ENCODE results near the gene SPACA5.
"Not testable (repeated sequence)": the region's sequence is repeated elsewhere in the genome, so short reads cannot be mapped to it uniquely, and the experiment has no call there.

The SPACA5 gene

DNA sequence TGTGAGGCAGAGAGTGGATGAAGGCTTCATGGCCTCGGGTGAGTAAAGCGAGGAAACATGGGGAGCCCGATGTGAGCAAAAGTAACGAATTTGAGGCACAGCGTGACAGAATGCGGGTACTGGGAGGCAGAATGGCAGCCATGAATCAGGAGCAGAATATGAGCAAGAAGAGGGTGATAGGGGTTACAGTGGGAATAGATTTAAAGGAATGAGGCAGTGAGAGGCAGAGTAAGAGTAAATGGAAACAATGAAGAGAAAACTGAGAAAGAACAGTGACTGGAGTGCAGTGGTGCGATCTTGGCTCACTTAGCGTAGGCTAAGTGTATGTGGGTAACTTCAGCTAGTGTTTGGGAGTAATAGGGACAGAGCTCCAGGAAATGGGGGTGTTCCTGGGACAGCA is at the start of gene SPACA5:
Gene SPACA5, plus strand, starts transcription at position 301 of the 400 bp plus-strand sequence. CDS start 815 bp downstream, outside the sequence.
- not testable (repeated sequence) for DNase-seq (ENCODE audit: low read depth, low spot score)

DNA sequence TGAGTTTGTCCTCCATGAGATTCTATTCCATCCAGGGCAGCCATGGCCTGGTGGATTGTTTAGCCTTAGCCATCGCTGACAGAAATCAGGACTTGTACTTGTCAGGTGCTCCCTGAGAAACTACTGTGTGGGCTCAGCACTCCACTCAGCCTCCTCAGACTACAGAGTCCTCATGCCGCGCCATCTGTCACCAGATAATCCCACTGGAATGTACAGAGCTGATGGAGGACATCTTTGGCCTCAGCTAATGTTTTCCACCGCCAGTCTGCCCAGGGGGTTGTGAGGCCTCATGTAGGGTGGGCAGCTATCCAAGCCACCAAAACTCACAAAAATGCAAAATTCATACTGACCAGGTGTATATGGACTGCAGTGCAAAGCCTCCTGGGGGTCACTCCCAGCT is 48.6 kb upstream of the SPACA5 start:
- DNase-seq (ENCODE audit: low read depth, low spot score), result not testable (repeated sequence)

DNA sequence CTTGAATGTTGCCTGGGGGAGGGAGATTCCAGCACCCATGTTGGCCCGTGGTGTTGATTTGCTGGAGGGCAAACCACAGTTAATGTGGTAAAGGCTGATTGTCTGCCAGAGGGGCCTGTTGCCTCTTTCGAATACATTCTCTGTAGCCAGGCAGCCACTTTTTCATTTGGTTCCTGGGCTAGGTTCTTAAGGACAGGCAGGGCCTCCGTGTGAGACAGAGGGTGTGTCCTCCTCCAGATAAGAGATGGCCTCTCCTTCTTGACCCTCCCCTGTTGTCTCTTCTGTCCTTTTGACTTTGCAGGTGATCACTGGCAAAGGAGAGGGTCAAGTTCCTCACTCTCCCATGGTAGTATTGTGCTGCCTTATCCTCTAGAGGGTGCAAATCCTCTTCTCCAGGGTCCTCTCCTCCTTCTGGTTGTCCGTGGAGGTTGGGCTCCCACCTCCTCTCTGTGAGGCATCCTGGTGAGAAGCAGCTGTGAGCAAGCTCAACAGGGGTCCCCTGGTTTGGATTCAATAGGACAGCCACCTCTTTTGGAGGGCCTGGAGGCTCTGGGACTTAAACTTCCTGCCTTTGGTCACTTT is 47.9 kb upstream of the SPACA5 start:
- no peak for DNase-seq (ENCODE audit: low read depth, low spot score)

DNA sequence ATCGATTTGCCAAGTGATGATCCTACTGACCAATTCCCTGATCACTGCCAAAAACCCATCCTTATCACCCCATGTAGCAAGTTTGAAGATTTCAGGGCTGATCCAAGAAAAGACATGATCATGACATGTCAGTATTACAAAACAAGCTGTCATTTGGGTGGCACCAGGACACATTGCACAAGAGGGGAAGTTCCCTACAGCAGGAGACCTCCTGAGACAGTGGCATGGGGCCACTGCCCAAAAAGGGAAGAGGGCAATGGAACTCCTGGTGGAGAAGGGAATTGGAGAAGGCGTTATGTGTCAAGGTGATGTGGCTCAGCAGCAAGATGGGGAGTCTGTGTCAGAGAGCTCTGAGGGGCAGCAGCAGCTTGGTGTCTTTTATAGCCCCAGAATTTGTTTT is 46.4 kb upstream of the SPACA5 start:
- DNase-seq (ENCODE audit: low read depth, low spot score), result no peak

DNA sequence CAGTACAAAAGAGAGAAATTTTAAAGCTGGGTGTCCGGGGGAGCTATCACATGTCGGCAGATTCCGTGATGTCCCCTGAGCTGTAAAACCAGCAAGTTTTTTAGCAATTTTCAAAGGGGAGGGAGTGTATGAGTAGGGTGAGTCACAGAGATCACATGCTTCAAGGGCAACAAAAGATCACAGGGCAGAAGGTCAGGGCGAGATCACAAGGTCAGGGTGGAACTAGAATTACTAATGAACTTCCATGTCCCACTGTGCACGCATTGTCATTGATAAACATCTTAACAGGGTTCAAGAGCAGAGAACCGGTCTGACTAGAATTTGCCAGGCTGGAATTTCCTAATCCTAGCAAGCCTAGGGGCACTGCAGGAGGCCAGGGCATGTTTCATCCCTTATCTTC is 45.0 kb upstream of the SPACA5 start:
- DNase-seq (ENCODE audit: low read depth, low spot score), result not testable (repeated sequence)

DNA sequence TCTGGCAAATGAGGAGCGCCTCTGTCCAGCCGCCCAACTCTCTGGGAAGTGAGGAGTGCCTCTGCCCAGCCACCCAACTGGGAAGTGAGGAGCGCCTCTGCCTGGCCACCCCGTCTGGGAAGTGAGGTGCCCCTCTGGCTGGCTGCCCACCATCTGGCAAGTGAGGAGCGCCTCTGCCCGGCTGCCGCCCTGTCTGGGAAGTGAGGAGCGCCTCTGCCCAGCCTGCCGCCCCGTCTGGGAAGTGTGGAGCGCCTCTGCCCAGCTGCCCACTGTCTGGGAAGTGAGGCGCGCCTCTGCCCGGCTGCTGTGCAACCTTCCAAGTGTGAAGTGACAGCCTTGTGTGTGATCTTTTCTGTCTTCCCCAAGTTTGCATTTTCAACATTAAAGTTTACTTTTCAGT is 41.3 kb upstream of the SPACA5 start:
- not testable (repeated sequence) for DNase-seq (ENCODE audit: low read depth, low spot score)

DNA sequence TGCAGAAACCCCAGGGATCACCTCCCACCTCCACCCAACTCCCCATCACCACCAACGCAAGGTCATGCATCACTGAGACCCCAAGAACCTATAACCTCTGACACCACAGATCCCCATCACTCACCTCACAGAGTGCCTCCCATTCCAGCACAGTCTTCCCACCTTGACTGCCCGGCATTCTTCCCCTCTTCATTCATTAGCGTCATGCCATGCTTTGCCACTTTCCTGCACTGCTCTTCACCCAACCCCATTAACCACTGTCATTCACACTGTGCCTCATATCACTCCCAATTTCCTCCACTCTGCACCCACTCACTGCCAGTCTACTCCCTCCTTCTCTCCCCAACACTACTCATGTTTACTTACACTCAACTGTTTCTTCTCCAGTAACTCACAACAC is 33.6 kb upstream of the SPACA5 start:
- DNase-seq (ENCODE audit: low read depth, low spot score), result no peak

DNA sequence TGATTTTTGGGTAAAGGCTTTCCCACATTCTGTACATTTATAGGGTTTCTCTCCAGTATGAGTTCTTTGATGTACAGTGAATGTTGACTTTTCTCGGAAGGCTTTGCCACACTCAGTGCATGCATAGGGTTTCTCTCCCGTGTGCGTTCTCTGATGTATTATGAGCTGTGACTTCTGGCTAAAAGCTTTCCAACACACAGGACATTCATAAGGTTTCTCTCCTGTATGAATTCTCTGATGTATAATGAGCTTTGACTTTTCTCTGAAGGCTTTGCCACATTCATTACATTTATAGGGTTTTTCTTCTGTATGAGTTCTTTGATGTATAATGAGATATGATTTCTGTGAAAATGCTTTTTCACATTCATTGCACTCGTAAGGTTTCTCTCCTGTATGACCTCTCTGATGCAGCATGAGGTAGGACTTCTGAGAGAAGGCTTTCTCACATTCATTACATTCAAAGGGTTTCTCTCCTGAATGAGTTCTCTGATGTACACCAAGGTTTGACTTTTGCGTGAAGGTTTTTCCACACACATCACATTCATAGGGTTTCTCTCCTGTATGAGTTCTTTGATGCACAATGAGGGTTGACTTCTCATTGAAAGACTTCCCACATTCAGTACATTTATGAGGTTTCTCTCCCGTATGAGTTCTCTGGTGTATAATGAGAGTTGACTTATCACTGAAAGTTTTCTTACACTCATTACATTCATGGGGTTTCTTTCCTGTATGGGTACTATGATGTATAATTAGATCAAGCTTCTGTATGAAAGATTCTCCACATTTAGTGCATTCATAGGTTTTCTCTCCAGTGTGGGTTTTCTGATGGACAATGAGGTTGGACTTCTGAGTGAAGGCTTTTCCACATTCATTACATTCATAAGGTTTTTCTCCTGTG is 30.3 kb upstream of the SPACA5 start:
- DNase-seq (ENCODE audit: low read depth, low spot score), result no peak

DNA sequence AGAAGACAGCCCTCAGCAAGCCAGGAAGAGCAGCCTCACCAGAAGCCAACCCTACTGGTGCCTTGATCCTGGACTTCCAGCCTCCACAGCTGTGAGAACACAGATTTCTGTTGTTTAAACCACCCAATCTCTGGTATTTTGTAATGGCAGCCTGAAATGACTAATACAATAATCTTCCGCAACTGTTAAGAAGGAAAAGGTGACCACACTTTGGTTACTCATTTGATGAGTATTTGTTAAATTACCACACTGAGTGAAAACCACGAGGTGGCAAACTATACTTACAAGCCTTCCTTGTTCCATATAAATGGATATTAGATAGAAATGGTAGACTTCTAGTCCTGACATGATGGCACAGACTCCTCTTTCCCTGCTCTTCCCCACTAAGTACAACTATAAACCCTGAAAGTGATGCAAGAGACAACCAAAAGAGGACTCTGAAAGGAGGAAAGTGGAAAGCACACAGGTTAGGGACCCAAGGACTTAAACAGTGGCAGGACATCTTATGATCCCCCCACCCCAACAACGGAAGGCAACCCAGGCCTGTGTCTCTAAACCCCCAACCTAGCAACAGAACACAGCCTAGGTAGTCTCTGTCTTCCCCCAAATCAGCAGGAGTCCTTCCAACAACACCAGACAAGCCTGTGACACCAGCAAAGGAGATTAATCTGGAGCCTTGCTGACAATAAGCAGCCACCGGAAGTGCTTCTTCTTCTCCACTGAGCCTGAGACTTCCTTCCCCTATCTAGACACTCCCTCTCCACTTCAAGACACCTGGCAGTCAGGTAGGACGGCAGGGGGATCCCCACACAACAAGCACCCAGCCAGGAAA is 15.3 kb upstream of the SPACA5 start:
- no peak for DNase-seq (ENCODE audit: low read depth, low spot score)

DNA sequence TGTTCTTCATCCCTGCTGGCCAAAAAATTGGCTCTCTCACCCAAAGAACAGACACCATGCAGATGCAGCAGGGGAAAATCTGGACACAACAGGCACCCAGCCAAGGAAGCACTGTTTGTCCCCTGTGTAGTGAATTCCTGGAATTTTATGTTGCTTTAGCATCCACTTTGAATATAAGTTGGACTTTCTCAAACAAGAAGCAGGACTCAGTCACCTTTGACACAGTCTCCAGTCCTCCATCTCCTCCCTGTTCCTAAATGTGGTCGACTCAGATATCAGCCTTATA is 14.8 kb upstream of the SPACA5 start:
- no peak for DNase-seq (ENCODE audit: low read depth, low spot score)

DNA sequence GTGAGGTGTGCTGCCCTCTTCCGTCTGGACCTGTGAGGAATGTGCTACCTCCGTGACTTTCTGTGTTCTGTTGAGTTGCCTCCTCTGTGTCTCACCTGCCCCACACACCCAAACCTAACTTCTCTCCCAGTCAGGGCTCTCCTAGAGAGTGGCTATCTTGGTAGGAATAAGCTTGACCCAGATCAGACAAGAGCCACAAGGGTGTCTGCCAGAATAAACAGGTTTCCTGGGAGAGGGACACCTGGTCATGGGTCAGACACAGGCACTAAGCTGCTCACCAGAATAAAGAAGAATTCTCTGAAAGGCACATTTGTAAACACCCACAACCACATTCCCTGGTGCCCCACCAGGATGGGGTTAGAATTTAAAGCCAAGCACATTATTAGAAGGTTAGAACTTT is 14.1 kb upstream of the SPACA5 start:
- DNase-seq (ENCODE audit: low read depth, low spot score), result no peak

DNA sequence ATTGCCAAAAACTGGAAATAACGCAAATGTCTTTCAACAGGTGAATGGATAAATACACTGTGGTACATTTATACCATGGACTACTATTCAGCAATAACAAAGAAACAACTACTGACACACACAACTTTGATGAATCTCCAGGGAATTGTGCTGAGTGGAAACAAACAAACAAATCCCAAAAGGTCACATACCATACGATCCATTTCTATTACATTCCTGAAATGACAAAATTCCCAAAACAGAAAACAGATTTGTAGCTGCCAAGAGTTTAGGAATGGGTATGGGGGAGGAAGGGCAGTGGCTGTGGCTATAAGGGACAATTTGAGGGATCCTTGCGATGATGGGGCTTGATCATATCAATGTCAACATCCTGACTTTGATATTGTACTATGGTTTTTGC is 5.5 kb upstream of the SPACA5 start:
- no peak for DNase-seq (ENCODE audit: low read depth, low spot score)

DNA sequence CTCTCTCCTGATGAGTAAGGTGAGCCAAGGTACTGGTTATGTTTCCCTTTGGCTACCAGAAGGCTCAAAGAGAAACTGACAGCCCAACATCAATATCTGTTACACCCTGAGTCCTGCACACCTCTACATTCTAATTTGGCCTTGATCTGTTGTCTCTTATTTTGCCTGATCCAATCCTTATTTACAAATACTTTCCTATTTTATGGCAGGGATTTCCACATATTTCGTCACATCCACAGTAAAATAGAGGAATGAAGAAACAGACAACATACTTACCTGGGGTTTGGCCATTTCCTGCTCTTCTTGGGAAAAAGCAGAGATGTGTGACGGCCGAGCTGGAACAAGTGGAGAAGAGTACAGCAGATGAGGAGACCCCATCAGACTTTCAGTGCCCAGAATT is 4.5 kb upstream of the SPACA5 start:
- no peak for DNase-seq (ENCODE audit: low read depth, low spot score)

DNA sequence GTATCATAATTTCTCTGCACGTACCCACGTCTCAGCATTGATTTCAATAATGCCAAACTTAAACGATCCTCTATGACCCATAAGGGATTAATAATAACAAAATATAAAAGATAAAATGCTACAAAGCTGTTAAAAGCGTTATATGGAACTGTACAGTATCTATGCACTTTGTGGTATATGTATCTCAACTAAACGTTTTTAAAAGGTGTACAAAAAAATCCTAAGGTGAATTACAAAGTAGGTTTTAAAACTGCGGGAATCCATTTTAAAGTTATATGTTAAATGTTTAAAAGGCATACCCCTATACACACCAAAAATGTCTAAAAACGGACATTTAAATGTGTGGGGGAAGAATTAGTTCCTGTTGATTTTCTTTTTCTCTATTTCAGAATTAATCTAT is 3.9 kb upstream of the SPACA5 start:
- DNase-seq (ENCODE audit: low read depth, low spot score), result no peak

DNA sequence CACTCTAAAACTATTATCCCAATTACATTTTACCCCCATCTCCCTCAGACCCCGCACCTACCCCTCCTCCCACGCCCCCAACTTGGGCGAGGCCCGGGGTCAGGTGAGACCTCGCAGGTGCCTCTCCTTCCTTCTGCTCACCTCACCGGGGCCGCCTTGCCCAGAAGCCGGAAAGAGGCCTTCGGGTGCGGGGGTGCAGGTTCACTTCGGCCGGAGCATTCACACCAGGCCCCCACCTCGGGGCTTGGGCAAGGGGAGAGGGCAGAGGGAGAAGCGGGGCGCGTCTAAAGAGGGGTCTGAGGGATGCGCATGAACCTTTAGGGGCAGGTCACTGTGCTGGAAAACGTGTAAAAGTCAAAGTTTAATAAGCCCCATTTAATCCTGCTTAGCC is 3.4 kb upstream of the SPACA5 start:
- no peak for DNase-seq (ENCODE audit: low read depth, low spot score)

DNA sequence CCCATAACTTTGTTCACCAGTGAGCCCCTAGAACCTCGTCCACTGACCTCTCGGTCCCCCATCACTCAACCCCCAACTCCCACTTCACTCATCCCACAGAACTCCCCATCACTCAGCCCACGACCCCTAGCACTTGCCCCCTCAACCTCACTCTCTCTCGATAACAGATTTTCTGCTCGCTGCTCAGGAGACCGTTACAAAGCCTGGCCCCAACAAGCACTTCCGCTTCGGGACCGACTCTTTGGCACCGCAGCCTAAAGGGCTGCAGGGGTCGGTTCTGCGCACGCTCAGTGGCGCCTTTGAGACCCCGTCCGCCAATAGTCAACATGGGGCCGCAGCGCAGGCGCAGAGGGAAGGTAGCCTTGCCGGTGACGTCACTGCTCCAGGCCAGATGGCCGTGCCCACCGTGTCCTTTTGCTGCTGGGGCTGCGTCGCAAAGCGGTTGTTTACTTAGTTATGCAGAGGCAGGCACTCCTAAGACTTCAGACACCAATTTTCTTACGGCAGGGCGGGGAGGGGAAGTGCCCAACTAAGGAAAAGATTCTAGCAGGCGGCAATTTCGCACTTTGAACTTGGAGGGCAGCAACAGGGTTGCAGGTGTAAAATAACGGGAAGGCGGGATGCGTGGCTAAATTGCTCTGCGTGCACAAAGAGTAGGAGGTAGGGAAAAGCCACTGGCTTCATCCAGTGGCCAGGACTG is 2.9 kb upstream of the SPACA5 start, which contains the start of gene ZNF182:
Gene ZNF182, minus strand, starts transcription at position 232 of the 700 bp plus-strand sequence. CDS start 1,380 bp downstream, outside the sequence.
- DNase-seq (ENCODE audit: low read depth, low spot score), result peak; percentile 55

DNA sequence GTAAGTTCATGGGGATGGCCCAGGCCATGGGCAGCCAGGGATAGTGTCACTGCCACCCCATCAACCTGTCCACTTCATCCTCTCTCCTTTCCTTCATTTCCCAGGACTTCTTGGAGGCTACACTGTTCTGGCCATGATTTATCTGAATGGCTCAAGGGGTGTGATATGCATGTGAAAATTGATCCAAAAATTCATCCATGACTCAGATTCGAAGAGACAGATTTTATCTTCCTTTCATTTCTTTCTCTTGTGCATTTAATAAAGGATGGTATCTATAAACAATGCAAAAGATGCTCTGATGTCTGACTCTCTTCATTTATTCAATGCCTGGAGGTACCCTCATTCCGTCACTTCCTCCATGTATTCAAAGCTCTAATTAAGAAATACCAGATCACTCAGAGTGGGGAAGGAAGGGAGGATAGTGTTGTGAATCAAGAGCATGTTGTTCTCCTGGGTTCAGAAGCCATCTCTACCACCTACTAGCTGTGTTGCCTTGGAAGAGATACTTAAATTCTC is 2.7 kb downstream of the SPACA5 start:
- not testable (repeated sequence) for DNase-seq (ENCODE audit: low read depth, low spot score)

DNA sequence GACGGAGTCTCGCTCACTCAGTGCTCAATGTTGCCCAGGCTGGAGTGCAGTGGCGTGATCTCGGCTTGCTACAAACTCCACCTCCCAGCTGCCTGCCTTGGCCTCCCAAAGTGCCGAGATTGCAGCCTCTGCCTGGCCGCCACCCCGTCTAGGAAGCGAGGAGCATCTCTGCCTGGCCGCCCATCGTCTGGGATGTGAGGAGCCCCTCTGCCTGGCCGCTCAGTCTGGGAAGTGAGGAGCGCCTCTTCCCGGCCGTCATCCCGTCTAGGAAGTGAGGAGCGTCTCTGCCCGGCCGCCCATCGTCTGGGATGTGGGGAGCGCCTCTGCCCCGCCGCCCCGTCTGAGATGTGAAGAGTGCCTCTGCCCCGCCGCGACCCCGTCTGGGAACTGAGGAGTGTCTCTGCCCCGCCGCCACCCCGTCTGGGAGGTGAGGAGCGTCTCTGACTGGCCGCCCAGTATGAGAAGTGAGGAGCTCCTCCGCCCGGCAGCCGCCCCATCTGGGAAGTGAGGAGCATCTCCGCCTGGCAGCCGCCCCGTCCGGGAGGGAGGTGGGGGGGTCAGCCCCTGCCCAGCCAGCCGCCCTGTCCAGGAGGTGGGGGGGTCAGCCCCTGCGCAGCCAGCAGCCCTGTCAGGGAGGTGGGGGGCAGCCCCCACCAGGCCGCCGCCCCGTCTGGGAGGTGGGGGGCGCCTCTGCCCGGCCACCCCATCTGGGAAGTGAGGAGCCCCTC is 10.0 kb downstream of the SPACA5 start:
- not testable (repeated sequence) for DNase-seq (ENCODE audit: low read depth, low spot score)

DNA sequence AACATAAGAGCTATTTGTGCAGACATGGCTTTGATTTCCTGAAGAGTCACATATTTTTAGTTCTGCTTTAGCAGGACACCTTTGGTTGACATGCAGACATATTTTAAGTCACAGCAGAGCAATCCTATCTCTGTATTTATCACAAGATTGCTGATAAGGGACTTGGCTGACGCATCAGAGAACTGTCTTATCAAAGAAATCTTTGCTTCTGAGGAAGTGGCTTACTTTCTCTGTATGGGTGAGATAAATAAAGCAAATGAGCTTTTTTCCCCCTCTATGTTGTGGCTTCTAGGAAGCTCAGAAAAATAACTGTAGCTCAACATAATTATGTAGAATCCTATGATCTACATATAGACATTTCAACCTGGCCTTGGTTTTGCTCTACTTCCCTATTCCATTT is 13.1 kb downstream of the SPACA5 start:
- not testable (repeated sequence) for DNase-seq (ENCODE audit: low read depth, low spot score)

DNA sequence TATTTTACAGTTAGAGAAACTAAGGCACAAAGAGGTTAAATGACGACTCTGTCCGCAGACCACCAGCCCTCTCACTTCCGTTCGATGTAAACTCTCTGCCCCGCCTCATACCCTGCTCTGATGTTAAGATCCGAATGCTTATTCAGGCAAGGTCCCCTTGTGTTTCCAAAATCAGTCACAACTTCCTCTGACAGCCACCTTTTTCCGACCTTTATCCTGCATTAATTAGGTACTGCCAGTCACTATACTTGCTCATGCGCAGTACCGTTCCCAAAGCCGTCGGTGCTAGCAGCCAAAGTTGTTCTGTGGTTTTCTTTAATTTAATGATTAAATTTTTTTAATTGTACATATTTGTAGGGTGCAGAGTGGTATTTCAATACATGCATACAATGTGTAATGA is 13.7 kb downstream of the SPACA5 start:
- not testable (repeated sequence) for DNase-seq (ENCODE audit: low read depth, low spot score)

Data from brain pericyte (primary cell).